DMS 273 (cell line): ENCODE results near the gene STX11.
"Not testable (repeated sequence)": the region's sequence is repeated elsewhere in the genome, so short reads cannot be mapped to it uniquely, and the experiment has no call there.

ENCODE experiments used
- DNase-seq: peaks from one replicate; lab custom pipeline; 2025; ENCODE audit not compliant: unreplicated experiment; lab: John Stamatoyannopoulos, UW

STX11 gene

DNA sequence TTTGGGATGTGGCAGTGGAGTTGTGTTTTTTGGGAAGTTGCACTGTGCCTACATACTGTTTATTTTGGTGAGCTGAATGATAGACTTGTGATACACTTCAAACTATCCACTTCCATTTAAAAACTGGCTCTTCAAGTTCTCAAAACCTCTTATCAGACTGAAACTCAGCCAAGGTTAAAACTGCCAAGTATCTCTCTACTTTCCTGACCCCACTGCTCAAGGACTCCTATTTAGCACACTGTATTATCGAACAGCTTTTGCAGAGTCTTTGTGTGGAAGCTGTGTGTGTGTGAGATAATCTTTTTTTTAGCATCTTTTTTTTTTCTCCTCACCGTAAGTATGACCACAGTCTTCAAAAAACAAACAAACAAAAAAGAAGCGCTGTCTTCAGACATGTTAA is 21.1 kb downstream of the STX11 start:
- DNase-seq, result no peak

DNA sequence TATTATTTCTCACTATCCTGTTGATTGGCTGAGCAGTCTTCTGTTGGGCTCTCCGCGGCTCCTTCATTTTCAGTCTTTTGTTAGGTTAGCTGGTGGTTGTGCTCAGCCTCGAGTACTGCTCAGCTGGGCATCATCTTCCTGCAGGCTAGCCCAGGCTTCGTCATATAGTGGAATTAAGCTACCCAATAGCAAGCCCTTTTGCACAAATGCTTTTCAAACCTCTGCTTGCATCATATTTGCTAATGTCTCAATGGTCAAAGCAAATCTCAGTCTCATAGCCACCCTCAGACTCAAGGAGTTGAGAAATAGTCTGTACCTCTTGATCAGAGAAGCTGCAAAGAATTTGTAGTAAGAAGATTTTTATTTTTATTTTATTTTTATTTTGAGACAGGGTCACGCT is 23.7 kb downstream of the STX11 start:
- no peak for DNase-seq

DNA sequence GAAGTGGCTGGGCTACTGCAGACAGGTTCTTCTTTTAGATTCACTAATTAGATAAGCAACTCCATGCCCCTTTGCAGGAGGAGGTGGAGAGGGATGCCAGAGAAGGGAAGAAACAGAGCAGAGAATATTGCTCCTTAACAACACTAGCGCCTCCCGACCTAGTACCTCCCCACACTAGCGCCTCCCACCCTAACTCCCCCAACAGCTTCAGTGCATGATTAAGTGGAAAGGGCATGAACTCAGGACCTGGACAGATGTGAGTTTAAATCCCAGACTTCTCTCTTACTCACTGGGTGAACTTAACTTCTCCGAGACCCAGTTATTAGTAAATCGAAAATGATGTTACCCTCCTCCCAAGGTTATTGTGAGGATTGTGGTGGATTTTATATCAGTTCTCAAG is 25.7 kb downstream of the STX11 start:
- DNase-seq, result no peak

DNA sequence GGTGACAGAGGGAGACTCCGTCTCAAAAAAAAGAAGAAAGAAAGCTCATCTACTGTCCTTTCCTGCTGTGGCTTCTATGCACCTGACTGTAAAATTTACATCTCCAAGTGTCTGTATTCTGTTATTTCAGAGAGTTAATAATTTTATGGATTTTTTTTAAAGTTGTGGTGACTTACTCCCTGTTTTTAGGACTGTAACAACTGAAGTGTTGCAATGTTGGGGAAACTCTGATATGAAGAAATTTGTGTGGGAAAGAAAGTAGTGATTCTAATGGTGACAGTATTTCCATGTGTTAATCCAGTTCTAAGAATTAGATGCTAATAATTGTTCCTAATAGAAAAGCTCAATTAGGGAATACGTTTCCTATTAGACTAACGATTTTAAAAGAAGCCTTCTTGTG is 27.4 kb downstream of the STX11 start:
- no peak for DNase-seq

DNA sequence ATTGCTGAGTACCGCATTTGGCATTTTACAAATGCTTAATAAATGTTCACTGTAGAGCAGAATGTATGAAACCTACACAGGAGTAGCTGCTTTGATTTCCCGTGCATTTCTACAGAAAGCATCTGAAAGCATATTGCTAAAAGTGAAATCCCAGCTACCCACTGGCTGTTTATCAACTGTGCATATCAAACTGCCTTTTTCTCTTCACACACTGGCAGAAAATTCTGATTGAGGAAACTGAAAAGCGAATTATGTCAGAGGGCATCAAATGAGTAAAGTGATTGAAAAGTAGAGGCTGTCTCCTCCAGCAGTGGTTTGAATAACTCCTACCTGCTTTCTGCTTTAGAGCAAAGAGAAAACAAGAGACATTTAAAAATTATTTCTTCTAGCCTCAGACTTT is 28.0 kb downstream of the STX11 start:
- no peak for DNase-seq

DNA sequence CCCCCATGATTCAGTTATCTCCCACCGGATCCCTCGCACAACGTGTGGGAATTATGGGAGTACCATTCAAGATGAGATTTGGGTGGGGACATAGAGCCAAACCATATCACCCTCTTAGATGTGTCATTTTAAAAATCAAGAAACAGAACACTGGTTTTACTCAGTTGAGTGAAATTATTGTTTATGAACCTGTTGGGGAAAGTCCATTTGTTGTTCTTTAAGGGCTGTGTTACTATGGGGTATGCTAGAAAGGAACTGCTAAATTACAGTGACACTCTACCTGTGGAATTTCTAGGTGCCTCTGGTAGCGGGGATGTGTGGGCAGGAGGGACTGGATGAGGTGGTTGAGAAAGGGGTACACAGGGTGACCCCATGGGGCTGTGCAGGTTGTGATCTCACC is 28.9 kb downstream of the STX11 start:
- DNase-seq, result no peak

DNA sequence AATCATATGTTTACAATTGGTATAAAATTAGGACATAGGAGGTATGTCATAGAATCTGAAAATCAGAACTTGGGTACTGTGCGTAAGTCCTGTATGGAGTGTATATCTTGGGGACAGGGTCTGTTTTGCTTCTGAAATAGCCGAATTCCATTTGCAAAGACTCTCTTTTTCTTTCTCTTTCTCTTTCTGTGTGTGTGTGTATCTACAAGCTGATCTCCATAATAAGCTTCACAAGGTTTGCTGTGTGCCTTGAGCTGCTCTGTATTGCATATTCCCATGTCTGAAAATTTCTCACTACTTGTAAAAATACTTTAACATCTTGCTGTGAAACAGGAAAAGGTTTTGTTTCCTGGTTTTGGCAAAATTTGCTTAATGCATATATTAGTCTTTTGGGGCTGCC is 29.5 kb downstream of the STX11 start:
- no peak for DNase-seq

DNA sequence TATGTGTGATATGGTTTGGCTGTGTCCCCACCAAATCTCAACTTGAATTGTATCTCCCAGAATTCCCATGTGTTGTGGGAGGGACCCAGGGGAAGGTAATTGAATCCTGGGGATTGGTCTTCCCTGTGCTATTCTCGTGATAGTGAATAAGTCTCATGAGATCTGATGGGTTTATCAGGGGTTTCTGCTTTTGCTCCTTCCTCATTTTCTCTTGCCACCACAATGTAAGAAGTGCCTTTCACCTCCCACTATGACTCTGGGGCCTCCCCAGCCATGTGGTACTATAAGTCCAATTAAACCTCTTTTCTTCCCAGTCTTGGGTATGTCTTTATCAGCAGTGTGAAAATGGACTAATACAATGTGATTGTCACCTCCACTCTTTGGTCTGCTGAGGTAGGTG is 30.0 kb downstream of the STX11 start:
- not testable (repeated sequence) for DNase-seq

DNA sequence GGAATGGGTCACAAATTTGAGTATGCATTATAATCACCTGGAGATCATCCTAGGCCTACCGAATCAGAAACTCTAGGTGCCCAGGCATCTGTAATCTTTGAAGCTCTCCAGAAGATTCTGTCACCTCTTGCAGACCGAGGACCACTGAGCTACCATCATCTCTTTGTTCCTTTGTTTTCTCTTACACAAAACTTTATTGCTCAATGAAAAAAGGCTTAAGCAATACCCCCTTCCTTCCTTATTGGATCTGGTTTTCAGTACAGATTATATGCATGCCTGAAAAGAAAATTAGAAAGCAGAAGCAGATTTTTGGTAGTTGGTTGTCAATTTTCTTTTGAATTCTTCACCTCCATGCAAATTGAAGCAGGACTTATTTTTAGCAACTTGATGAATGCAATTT is 31.3 kb downstream of the STX11 start:
- no peak for DNase-seq

DNA sequence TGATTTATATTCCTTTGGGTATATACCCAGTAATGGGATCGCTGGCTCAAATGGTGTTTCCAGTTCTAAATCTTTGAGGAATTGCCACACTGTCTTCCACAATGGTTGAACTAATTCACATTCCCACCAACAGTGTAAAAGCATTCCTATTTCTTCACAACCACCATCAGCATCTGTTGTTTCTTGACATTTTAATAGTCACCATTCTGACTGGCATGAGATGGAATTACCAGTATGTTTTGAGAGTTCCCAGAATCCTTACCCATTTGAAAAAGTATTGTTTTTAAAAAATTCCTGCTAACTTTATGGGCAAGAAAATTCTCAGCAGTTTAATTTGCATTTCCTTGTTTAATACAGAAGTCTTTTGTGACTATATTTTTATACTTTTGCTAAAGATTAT is 33.9 kb downstream of the STX11 start:
- not testable (repeated sequence) for DNase-seq

DNA sequence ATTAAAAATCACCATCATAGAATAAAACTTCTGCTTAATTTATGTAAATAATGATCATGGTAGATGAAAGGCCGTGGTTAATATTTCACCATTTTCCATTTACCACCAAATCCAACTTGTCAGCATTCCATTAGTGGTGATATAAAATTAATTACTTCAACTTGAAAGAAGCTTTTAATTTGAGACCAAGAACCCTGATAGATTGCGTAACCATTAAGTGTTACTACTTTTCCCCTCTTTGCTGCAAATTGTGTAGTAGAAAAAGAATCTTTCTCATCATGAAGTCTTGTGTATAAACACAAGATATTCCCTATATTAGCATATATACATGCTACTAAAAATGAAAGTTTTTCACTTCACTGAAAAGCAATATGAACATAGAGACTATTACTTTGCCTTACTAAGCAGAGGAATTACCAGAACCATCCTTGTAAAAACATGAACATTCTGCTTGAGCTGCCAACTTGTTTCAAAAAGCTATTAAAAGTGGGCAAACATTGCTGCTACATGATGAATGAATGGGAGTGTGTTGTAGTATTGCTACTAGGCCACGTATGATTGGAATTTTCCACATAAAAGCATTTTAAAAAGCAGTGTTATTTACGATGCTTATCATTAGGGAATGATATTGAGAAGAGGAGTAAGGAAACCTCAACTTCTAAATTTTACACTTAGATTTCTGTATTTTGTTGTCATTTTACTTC is 35.0 kb downstream of the STX11 start:
- DNase-seq, result no peak

DNA sequence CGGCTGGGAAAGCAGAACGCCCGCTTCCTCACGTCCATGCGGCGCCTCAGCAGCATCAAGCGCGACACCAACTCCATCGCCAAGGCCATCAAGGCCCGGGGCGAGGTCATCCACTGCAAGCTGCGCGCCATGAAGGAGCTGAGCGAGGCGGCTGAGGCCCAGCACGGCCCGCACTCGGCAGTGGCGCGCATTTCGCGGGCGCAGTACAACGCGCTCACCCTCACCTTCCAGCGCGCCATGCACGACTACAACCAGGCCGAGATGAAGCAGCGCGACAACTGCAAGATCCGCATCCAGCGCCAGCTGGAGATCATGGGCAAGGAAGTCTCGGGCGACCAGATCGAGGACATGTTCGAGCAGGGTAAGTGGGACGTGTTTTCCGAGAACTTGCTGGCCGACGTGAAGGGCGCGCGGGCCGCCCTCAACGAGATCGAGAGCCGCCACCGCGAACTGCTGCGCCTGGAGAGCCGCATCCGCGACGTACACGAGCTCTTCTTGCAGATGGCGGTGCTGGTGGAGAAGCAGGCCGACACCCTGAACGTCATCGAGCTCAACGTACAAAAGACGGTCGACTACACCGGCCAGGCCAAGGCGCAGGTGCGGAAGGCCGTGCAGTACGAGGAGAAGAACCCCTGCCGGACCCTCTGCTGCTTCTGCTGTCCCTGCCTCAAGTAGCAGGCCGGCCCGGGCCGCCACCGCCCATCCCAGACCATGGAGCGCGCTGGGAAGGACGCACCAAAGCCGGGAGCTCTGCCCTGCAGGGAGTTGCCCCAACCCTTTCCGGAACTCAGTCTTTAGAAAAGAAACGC is 36.7 kb downstream of the STX11 start:
- no peak for DNase-seq

DNA sequence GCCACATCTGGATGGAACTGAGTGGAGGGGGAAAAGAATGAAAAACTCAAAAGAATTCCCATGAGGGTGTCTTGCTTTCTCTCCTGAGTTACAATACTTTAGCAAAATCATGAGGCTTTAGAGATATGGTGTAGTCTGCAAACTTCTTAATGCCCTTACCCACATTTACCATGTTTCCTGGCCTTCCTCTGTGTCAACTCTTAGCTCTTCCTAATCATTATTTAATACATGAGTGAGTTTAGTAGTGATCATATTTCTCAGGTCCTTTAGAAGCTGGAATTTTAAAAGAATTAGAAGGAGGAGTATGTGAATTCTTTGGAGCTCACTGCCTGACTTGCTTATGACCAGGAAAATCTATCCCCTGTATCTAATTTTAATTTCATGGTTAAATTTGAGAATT is 39.0 kb downstream of the STX11 start:
- DNase-seq, result no peak

DNA sequence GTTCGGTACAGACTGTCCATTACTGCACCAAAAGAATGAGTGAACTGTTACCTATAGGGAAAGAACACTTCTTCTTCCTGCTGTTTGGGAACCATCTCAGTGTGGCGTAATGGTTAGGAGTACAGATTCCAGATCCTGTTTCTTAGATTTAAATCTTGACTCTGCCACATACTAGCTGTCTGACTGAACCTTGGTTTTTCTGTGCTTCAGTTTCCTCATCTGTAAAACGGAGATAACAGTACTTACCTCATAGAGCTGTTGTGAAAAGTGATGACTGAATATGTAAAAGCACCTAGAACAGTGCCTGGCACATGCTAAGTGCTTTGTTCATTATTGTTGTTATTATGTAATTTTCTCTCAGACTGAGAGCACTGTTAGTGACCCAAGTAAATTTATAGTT is 39.8 kb downstream of the STX11 start:
- DNase-seq, result no peak

DNA sequence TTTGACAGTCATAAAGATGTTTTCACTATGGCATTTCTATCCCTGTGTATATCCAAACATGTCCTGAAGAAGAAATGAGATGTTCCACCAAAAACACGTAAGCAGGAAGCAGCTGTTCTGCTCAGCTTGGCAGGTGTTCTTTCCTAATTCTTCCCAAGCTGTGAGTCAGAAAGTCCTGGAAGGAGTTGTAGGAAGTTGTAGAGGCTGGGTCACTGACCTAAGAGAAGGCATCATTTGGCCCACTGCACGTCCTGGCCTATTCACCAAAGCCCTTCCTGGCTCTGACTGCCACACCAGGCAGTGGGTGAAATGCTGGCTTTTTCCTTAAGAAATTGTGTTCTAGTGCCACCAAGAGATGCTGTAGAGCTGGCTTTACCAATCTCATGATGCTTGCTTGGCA is 40.3 kb downstream of the STX11 start:
- no peak for DNase-seq

DNA sequence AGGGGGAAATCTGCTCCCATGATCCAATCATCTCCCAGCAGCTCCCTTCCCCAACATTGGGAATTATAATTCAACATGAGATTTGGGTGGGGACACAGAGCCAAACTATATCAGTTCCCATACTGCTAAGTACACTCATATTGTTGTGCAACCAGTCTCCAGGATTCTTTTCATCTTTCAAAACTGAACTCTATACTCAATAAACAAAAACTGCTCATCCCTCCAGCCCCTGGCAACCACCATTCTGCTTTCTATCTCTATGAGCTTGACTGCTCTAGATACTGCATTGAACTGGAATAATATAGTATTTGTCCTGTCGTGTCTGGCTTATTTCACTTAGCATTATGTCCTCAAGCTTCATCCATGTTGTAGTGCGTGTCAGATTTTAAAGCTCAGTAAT is 42.9 kb downstream of the STX11 start:
- no peak for DNase-seq

DNA sequence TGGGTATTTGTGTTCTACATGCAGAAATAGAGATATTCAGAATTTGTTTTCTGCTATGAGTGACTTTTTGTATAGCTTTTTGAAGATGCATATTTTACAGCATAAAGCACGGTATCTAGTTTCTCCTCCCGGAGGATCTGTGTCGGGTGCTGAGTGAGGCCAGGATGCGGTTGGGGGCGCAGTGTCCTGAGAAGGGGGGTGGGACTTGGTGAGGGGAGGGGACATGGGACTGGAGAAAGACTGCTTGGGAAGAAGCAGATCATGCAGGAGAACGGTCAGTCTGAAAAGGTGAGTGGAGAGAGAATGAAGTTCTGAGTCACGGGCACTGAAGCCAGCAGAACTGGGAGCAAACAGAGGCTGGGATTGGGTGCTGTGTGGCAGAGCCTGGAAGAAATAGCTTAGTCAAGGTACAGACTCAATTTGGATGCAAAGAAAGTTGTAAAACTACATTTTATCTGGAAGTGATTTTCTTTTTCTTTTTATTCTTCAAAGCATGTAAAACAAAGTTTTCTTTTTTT is 44.0 kb downstream of the STX11 start:
- no peak for DNase-seq

DNA sequence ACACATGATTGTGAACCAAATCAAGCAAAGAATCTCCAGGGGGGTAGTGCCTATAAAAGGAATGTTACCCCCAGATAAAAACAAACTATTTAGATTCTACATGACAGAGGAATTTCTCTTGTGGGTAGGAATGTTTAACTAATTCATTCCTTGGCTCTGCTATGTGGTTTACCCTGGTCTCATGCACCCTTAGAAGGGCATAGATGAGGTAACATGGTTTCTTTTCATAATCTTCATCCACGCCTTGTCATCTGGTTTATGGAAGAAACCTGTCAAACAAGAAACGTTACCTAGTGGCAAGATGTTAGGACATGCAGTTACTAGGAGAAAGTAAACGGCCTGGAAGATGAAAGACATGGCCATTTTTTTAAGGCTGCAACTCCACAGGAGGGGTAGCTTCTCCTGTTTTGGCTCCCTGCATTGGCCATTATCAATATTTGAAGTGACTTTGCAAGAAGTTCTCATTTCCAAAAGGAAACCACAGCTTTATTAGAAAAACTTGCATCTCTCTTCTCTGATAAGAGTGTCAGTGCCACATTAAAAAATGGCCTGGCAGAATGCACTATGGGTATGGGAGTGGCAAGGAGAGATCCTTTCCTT is 45.5 kb downstream of the STX11 start:
- no peak for DNase-seq

DNA sequence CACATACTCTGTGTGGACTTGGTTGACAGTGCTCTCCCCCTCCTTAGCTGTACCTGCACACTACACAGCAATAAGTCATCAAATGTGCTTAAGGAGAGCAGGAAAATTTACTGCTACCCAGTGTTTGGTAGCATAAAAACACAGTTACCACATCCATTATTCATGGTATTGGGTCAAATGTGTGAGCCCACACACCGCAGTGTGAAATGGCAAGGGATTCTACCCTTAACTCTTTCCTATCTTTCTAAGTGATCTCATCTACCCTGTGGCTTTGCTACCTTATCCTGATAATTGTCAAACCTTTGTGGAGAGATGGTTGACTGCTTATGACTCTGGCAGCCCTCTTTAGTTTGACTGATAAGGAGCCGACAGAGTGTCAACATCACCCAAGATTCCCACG is 47.6 kb downstream of the STX11 start:
- no peak for DNase-seq

DNA sequence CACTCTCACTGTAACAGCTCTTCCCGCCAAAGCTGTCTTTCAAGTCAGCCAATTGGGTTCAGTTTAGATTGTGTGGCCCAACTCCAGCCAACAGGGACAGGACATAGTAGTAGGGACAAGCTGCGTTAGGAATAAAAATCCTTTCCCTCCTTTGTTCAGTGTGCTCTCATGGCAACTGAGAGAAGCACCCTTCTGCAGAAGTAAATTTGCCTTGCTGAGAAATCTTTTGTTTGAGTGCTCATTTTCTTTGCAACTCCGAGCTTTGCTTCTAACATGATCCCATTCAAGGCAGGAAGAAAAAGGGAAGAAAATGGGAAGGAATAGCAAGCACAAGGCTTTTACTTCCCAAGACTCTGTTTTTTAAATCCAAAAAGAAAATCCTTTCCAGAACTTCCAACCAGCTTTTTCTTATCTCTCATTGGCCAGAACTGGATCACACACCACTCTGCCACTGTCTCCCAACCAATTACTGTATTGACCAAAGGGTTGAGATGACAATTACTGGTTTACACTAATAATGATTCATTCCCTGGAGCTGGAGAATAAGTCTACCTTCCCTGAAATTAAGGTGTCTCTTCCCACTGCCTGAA is 52.7 kb downstream of the STX11 start:
- no peak for DNase-seq

DNA sequence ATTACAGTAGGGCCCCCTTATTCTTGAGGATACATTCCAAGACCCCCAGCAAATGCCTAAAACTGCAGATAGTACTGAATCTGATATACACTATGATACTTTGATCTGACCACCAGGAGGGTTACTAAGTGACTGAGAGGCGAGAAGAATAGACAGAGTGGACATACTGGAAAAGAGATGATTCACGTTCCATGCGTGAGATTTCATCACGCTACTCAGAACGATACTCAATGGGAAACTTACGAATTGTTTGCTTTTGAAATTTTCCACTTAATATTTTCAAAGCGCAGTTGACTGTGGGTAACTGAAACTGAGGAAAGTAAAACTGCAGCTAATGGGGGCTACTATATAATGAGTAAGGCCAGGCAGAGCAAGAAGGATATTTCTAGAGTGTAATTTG is 60.8 kb downstream of the STX11 start:
- DNase-seq, result no peak

DNA sequence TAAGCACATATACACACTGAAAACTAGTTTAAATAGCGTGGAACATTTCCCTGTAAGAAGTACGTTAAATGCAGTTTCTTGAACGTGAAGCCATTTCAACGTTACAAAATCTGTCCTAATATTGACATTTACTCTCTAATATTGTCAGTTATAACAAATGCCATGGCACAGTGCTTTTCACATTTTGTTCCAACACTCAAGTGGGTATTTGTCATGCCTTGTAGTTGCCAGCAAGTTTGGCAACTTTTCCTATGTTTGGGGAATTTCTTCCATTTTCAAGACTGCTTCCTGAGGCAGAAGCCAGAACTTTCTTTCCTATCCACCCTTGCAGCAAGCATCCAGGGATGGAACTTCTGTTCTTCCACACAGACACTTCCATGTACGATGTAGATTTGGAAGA is 63.0 kb downstream of the STX11 start:
- DNase-seq, result no peak
